MM.1S (cell line): Measurements from ENCODE around the gene CLEC4M.

Source experiments
- DNase-seq: peaks from one replicate; pipeline ENCODE4 v3.0.0-alpha.2; 2015
- H2AFZ ChIP-seq: fragments of 300-600 bp; sonication (generic); 2 replicates; pipeline ENCODE4 v1.6.0; 2016; ENCODE audit warnings: antibody characterized with exemption, low read length
- H3F3A ChIP-seq: fragments of 300-600 bp; sonication (generic); 2 replicates; pipeline ENCODE4 v1.6.1; 2016; ENCODE audit warnings: mild to moderate bottlenecking, antibody characterized with exemption, low read length, moderate library complexity, mixed read lengths; ENCODE audit not compliant: insufficient read depth
- H3K27ac ChIP-seq: fragments of 300-600 bp; sonication (generic); 2 replicates; pipeline ENCODE4 v1.5.1; 2016; ENCODE audit warnings: mild to moderate bottlenecking, low read length
- H3K27me3 ChIP-seq: fragments of 300-600 bp; sonication (generic); replicated peaks from 2 replicates; pipeline ENCODE4 v1.6.0; 2016; ENCODE audit warnings: low read length; ENCODE audit not compliant: insufficient read depth
- H3K36me3 ChIP-seq: fragments of 300-600 bp; sonication (generic); replicated peaks from 2 replicates; pipeline ENCODE4 v1.6.1; 2016; ENCODE audit warnings: mild to moderate bottlenecking, low read length, mixed read lengths; ENCODE audit not compliant: insufficient read depth
- H3K4me1 ChIP-seq: fragments of 300-600 bp; sonication (generic); 2 replicates; pipeline ENCODE4 v1.6.1; 2016; ENCODE audit warnings: low read length, mixed read lengths
- H3K4me2 ChIP-seq: fragments of 300-600 bp; sonication (generic); 2 replicates; pipeline ENCODE4 v1.6.0; 2016; ENCODE audit warnings: low read depth, low read length
- H3K4me3 ChIP-seq: fragments of 300-600 bp; sonication (generic); 2 replicates; pipeline ENCODE4 v1.5.1; 2016; ENCODE audit warnings: low read length, mixed read lengths
- H3K79me2 ChIP-seq: fragments of 300-600 bp; sonication (generic); 2 replicates; pipeline ENCODE4 v1.6.1; 2016; ENCODE audit warnings: mixed run types, low read length, mixed read lengths
- H3K9ac ChIP-seq: fragments of 300-600 bp; sonication (generic); 2 replicates; pipeline ENCODE4 v1.6.1; 2016; ENCODE audit warnings: low read length, mixed read lengths
- H3K9me2 ChIP-seq: fragments of 300-600 bp; sonication (generic); replicated peaks from 2 replicates; pipeline ENCODE4 v1.6.1; 2016; ENCODE audit warnings: mild to moderate bottlenecking, low read length, mixed read lengths; ENCODE audit not compliant: insufficient read depth
- H3K9me3 ChIP-seq: fragments of 300-600 bp; sonication (generic); replicated peaks from 2 replicates; pipeline ENCODE4 v1.6.1; 2016; ENCODE audit warnings: mild to moderate bottlenecking, low read length, mixed read lengths; ENCODE audit not compliant: insufficient read depth
- H4K20me1 ChIP-seq: fragments of 300-600 bp; sonication (generic); 2 replicates; pipeline ENCODE4 v1.6.1; 2016; ENCODE audit warnings: mild to moderate bottlenecking, low read length, moderate library complexity, mixed read lengths; ENCODE audit not compliant: insufficient read depth
- CTCF ChIP-seq: fragments of 300-600 bp; sonication (generic); IDR thresholded peaks from 2 replicates; pipeline ENCODE4 v1.5.1; 2016; ENCODE audit warnings: antibody characterized with exemption, low read length, mixed read lengths
- EZH2 ChIP-seq: fragments of 300-600 bp; sonication (generic); optimal IDR thresholded peaks from 2 replicates; pipeline ENCODE3; 2017; ENCODE audit warnings: low read depth, mild to moderate bottlenecking, antibody characterized with exemption, low read length, mixed read lengths
- EZH2phosphoT487 ChIP-seq: fragments of 300-600 bp; sonication (generic); IDR thresholded peaks from 2 replicates; pipeline ENCODE4 v1.6.1; 2018; ENCODE audit warnings: antibody characterized with exemption, low read length

The CLEC4M gene

GRCh38 chr19:7762719-7763293 lies at the start of gene CLEC4M:
TSS of gene CLEC4M (plus strand) at chr19:7763243. CDS start at chr19:7763267, 24 bp downstream.
- TF ChIP-seq EZH2 = no peak
- no peak within 1 kb of the TSS for H3K9ac ChIP-seq
- no peak within 1 kb of the TSS for H3K27ac ChIP-seq
- no peaks in the 10 kb centered on the region for H3K79me2 ChIP-seq
- no peaks in the 10 kb centered on the region for H4K20me1 ChIP-seq
- H3K4me3 ChIP-seq = no peak within 1 kb of the TSS
- H3K4me1 ChIP-seq = no peaks in the 10 kb centered on the region
- H2AFZ ChIP-seq = no peak within 1 kb of the TSS
- H3K27me3 ChIP-seq = peaks cover 64% of the 10 kb centered on the region
- no peaks in the 10 kb centered on the region for H3K9me3 ChIP-seq
- no peak within 1 kb of the TSS for H3K4me2 ChIP-seq
- no peak for DNase-seq
- H3K36me3 ChIP-seq = no peaks in the 10 kb centered on the region
- H3F3A ChIP-seq = no peaks in the 10 kb centered on the region
- H3K9me2 ChIP-seq = no peaks in the 10 kb centered on the region

- H3K9ac ChIP-seq = no peak overlapping the region
- H3K9me2 ChIP-seq = no peaks in the 10 kb centered on the region
- H3K27me3 ChIP-seq = peaks cover 87% of the 10 kb centered on the region
- no peak overlapping the region for H3K4me2 ChIP-seq
- no peaks in the 10 kb centered on the region for H3K9me3 ChIP-seq
- no peak overlapping the region for H3K4me3 ChIP-seq
- H3K79me2 ChIP-seq = no peaks in the 10 kb centered on the region
- no peak overlapping the region for H3K27ac ChIP-seq
- no peak for DNase-seq
- H3K36me3 ChIP-seq = no peaks in the 10 kb centered on the region
- H4K20me1 ChIP-seq = no peaks in the 10 kb centered on the region
- H2AFZ ChIP-seq = no peak overlapping the region
- H3F3A ChIP-seq = no peaks in the 10 kb centered on the region
- TF ChIP-seq CTCF = no peak
- TF ChIP-seq EZH2phosphoT487 = no peak
- no peak for TF ChIP-seq EZH2
- no peaks in the 10 kb centered on the region for H3K4me1 ChIP-seq
Observed at GRCh38 chr19:7715671-7716070, 47.4 kb upstream of the CLEC4M start.

GRCh38 chr19:7716762-7717161 lies 46.3 kb upstream of the CLEC4M start:
- Histone ChIP-seq H4K20me1 (no peaks in the 10 kb centered on the region), H3K9ac (no peak overlapping the region), H3K27me3 (peaks cover 86% of the 10 kb centered on the region), H3F3A (no peaks in the 10 kb centered on the region), H3K9me2 (no peaks in the 10 kb centered on the region), H3K4me3 (no peak overlapping the region), H3K36me3 (no peaks in the 10 kb centered on the region), H3K9me3 (no peaks in the 10 kb centered on the region), H3K4me1 (no peaks in the 10 kb centered on the region), H2AFZ (no peak overlapping the region), H3K27ac (no peak overlapping the region), H3K4me2 (no peak overlapping the region), H3K79me2 (no peaks in the 10 kb centered on the region)
- no peak for DNase-seq
- no peak for TF ChIP-seq EZH2phosphoT487
- no peak for TF ChIP-seq CTCF
- no peak for TF ChIP-seq EZH2

DNA sequence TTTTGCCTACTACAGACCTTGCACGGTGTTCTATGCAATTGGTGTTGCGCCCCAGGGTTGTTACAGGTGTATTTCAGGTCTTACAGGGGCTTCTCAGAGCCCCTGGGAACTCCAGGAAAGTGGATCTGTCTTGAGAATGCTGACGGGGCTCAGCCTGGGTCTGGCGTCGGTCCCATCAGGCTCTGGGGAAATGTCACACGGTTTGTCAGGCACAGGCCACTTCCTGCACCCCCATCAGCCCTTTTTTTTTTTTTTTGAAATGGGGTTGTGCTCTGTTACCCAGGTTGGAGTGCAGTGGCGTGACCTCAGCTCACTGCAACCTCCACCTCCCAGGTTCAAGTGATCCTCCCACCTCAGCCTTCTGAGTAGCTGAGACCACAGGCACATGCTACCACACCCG lies 44.4 kb upstream of the CLEC4M start:
- DNase-seq = no peak
- Histone ChIP-seq H3K4me3 (no peak overlapping the region), H3K9me3 (no peaks in the 10 kb centered on the region), H3K79me2 (no peaks in the 10 kb centered on the region), H3K27me3 (peaks cover 87% of the 10 kb centered on the region), H3K4me1 (no peaks in the 10 kb centered on the region), H4K20me1 (no peaks in the 10 kb centered on the region), H3K27ac (no peak overlapping the region), H3K9me2 (no peaks in the 10 kb centered on the region), H2AFZ (no peak overlapping the region), H3K36me3 (no peaks in the 10 kb centered on the region), H3F3A (no peaks in the 10 kb centered on the region), H3K9ac (no peak overlapping the region), H3K4me2 (no peak overlapping the region)
- TF ChIP-seq EZH2 = no peak
- no peak for TF ChIP-seq CTCF
- no peak for TF ChIP-seq EZH2phosphoT487
